OCI-LY3 (cell line): ENCODE data around the gene TSPAN5.

Source experiments
- EZH2phosphoT487 ChIP-seq: fragments of 200-600 bp; shearing (Covaris generic); IDR thresholded peaks from 2 replicates; pipeline ENCODE4 v1.6.1; 2018; ENCODE audit warnings: antibody characterized with exemption, mixed run types, low read depth
- TF ChIP-seq, protein P1 (sequence below): fragments of 200-600, 300-600 bp; sonication (generic); IDR thresholded peaks from 2 replicates; pipeline ENCODE4 v1.5.1; 2014; ENCODE audit warnings: antibody characterized with exemption, low read length, low read depth

DNA sequence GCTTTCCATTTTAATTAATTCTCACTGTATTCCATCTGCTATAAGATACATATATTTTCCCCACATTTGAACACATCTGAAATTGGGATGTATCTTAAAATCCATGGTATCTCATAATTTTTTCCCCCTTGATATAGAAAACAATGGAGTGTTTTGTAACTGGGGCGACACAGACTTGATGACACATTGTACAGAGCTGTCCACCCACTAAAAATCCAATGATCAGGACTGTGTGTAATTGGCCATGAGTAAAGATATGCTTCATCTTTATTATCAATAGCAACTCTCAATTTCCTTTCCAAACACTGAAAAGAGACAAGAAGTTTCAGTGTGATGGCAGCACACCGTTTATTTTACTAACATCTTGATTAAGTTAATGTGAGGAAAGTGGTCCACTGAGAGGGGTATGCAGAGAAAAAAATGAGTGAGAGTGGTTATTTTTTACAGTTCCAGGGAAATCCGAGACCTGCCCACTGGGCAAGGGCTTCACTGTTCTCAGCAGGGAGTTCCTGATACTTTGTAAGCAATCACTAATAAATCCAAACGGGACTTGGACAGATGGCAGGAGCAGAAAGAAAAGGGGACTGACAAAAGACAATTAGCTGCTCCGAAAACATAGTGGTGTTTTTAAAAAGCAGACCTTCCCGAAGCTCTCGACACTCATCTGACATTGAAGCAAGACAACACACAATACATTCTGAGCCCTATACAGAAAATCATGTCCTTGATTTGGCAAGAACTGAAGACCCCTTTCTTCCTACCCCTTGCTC is 149.4 kb downstream of the TSPAN5 start:
- TF ChIP-seq, protein P1, sequence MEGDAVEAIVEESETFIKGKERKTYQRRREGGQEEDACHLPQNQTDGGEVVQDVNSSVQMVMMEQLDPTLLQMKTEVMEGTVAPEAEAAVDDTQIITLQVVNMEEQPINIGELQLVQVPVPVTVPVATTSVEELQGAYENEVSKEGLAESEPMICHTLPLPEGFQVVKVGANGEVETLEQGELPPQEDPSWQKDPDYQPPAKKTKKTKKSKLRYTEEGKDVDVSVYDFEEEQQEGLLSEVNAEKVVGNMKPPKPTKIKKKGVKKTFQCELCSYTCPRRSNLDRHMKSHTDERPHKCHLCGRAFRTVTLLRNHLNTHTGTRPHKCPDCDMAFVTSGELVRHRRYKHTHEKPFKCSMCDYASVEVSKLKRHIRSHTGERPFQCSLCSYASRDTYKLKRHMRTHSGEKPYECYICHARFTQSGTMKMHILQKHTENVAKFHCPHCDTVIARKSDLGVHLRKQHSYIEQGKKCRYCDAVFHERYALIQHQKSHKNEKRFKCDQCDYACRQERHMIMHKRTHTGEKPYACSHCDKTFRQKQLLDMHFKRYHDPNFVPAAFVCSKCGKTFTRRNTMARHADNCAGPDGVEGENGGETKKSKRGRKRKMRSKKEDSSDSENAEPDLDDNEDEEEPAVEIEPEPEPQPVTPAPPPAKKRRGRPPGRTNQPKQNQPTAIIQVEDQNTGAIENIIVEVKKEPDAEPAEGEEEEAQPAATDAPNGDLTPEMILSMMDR, result no peak
- TF ChIP-seq EZH2phosphoT487, result no peak
